HUDEP-2 (cell line): ENCODE measurements around the gene DMRT3.
A peak's percentile ranks its signal among the peaks of the same experiment; 100 is the strongest.

Experiments
- DNase-seq, 76 experiments: peaks; one replicate each; lab custom pipeline; 2025; ENCODE audit not compliant: unreplicated experiment in 76 of 76; lab: John Stamatoyannopoulos, UW

Gene DMRT3

DNA sequence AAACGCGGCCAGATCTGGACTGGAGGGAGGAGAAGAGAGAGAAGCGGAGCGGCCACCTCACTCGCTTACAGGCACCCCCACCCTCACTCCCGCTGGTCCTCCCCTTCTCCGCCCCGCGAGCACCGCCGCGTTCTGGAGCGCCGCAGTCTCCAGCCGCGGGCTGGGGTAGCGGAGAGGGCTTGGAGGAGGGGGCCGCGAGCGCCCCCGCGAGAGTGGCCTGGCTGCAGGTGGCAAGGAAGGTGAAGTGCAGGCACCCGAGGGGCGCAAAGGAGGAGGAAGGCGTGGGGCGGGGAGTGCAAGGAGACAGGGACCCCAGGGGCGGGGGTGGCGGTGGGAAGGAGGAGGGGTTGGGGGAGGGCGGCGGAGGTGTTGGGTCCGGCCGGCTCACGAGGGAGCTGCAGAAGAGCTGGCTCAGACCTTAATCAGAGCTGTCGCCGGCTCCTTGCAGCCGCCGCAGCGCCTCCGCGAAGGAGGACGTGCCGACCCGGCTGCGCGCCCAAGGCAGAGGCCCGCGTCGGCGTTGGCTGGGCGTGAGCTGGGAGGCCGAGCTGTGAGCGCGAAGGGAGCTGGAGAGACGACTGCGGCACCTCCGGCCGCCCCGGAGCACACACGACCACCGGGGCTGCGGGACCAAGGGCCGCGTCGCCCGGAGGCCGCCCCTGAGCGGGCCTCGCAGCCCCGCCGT, at the start of gene DMRT3:
TSS of gene DMRT3 (plus strand) at position 398 of the 685 bp plus-strand sequence. CDS start 347 bp downstream, outside the sequence.
- no peak for DNase-seq

DNA sequence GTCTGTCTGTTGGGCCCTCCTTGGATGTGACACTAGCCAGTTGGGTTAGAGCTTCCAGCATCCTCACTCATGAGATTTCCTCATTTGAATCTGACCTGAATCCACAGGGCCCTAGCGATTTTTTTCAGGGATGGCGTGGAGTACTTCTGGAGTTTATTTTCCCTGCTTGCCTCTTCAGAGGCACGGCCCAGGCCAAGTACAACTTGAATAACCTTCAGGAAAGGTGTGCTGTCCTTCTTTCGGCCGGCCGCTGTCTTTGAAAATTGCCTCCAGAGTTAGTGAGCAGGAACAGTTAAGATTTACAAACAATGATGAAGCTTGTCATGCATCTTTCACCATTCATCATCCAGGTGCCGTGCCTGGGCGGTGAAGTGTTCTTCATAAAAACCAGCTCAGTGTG, 49.5 kb upstream of the DMRT3 start:
- DNase-seq: no peak

GRCh38 chr9:928363-929042, 48.0 kb upstream of the DMRT3 start:
- DNase-seq: peak in 9 of 76 experiments; percentile 2 to 8 (median 4)

DNA sequence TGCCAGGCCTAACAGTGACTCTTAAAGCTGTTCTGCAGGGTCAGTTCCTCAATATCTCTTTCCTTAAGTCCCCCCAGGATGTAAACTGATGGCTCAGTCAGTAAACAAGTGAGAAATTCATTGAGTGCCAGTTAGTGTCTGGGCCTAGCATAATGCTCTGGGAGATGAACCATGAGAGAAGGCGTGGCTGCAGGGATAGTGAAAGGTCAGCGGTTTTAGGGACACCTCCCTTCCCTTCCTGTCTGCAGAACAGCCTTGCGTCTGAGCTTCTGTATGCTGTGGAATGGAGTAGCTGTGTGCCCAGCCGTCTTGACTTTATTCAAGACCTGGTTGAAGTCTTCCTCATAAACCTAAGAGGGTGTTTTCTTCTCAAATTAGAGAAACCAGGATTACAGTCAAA, 46.7 kb upstream of the DMRT3 start:
- DNase-seq: no peak

- no peak for DNase-seq
Observed at GRCh38 chr9:933356-933755, 43.1 kb upstream of the DMRT3 start.

- DNase-seq: no peak
Observed at GRCh38 chr9:935348-935965, 41.0 kb upstream of the DMRT3 start.

- no peak for DNase-seq
Observed at GRCh38 chr9:942805-943580, 33.5 kb upstream of the DMRT3 start.

GRCh38 chr9:947985-948384, 28.5 kb upstream of the DMRT3 start:
- DNase-seq: no peak

DNA sequence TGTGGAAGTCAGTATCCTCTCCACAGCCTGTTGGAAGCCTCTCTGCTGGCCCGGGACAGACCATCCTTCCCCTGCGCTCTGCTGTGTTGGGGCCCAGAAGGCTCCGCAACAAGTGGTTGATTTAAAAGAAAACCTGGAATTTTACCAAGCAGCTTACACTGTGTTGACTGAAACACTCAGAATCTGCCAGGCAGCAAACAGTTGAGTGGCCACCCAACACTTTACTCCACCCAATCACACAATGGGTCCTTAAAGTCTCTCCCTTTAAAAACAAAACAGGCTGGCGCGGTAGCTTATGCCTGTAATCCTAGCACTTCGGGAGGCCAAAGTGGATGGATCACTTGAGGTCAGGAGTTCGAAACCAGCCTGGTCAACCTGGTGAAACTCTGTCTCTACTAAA, 28.0 kb upstream of the DMRT3 start:
- no peak for DNase-seq

DNA sequence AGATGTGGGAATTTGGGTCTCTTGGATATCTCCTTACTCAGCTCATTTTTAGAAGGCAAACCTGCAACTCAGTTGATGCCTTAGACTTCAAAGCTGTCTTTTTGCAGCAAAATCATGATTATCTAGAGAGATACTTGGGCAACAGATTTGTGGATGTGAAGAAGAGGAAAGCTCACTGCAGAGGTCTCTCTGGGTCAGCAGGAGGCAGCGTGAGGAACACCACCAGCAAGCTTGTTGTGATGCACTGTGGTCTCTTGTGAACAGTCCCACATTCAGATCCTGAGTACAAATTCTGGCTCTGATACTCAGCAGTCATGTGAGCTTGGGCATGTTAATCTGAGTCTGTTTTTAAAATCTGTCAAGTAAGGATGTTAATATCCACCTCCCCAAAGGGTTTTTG, 26.3 kb upstream of the DMRT3 start:
- no peak for DNase-seq

DNA sequence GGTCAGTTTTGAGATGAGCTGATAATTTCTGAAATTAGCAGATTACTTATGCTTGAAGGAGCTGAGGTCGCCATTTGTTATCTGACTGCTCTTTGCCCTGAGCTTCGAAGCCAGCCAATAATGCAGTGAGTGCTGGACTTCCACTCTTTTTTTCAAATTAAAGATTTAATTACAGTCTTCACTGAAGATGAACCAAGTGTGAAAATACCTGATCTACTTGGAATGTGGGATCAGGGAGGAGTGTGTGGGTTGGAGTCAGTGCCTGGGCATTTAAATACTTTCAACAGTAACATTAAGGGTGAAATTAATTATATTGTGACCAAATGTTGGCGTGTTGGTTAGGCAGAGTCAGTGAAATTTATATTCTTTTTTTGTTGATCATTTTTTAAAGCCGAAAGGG, 23.9 kb upstream of the DMRT3 start:
- DNase-seq: no peak

GRCh38 chr9:959105-959504, 17.4 kb upstream of the DMRT3 start:
- no peak for DNase-seq

- no peak for DNase-seq
Observed at GRCh38 chr9:959914-960313, 16.5 kb upstream of the DMRT3 start.

- no peak for DNase-seq
Observed at GRCh38 chr9:962023-962422, 14.4 kb upstream of the DMRT3 start.

GRCh38 chr9:965497-965896, 11.0 kb upstream of the DMRT3 start:
- DNase-seq: no peak

DNA sequence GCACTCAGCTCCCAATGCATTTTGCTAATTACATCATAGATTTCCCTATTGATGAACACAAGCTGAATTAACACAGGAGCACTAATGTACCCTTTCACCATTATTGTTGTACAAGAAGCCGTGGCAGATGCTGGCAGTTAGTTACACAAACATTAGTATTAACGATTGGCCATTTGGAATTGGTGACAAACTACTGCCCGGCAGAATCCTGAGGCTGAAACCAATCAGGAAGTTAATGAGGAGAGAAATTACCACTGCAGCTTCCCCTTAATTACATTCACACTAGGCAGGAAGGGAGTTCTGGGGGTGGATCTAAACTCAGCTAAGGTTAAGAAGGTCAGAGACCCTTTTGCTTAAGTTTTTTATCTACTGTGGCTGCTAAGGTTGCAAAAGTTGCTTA, 9.6 kb upstream of the DMRT3 start:
- no peak for DNase-seq

DNA sequence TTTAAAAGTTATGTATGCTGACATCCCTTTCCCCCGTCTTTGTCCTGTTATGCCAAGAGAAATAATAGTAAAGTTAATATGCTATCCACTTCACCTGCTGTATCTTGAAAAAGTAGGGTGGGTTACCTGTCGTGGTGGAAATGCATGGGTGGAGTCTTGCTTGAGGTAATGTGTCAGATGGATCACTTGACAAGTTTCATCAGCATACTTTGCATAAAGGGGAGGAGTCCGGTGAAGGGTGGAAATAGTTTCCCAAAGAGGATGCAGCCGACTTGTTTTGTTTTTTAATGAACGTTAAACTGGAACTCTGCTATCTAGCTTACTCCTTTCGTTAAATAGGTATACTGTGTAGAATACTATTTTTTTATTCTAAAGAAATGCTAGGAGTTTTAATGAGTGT, 9.0 kb upstream of the DMRT3 start:
- no peak for DNase-seq

DNA sequence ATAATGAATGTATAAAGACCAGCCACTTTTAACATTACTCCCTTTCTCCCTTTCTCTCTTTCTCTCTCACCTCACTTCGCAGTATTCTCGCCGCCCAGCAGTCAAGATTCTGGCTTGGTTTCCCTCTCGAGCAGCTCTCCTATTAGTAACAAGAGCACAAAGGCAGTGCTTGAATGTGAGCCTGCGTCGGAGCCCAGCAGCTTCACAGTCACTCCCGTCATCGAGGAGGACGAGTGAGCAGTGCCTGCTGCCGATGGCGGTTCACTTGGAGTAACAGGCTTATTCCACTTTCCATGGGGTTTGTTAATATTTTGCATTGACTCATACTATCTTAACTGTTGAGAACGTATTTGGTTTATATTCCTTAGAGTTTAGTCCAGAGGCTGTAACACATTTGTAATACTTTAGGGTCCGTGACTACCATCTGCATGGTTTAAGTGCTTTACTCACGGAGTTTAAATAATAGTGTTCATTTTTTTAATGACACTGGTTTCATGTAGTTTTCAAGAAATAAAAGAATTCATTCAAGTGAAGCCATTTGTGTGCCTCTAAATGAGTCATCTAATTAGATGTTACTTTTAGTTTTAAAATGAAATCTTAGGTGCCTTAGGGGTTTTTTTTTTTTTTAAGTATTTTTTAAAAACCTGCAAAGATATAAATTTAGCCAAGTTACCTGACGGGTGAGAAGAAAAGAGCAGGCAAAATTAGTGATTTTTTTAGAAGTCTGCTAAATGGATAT, 8.4 kb upstream of the DMRT3 start:
- no peak for DNase-seq

GRCh38 chr9:969310-970150, 6.9 kb upstream of the DMRT3 start:
- no peak for DNase-seq
